SKM-1 (cell line): ENCODE measurements around the gene C10orf120.

Source experiments
- DNase-seq: peaks from one replicate; lab custom pipeline; 2025; ENCODE audit not compliant: unreplicated experiment; lab: John Stamatoyannopoulos, UW

Gene C10orf120

GRCh38 chr10:122662231-122662630 is 37.4 kb downstream of the C10orf120 start:
- DNase-seq, result no peak

GRCh38 chr10:122660696-122661095 is 39.0 kb downstream of the C10orf120 start:
- no peak for DNase-seq

- no peak for DNase-seq
Observed at GRCh38 chr10:122659651-122660050, 40.0 kb downstream of the C10orf120 start.

GRCh38 chr10:122659126-122659525 is 40.5 kb downstream of the C10orf120 start:
- no peak for DNase-seq

GRCh38 chr10:122658356-122659049 is 41.1 kb downstream of the C10orf120 start:
- DNase-seq, result no peak

- no peak for DNase-seq
Observed at GRCh38 chr10:122657729-122658128, 41.9 kb downstream of the C10orf120 start.

GRCh38 chr10:122657255-122657654 is 42.4 kb downstream of the C10orf120 start:
- DNase-seq, result no peak

GRCh38 chr10:122656741-122657140 is 42.9 kb downstream of the C10orf120 start:
- DNase-seq, result no peak

- no peak for DNase-seq
Observed at GRCh38 chr10:122656308-122656705, 43.3 kb downstream of the C10orf120 start.

- no peak for DNase-seq
Observed at GRCh38 chr10:122655524-122656307, 43.9 kb downstream of the C10orf120 start.

- DNase-seq, result no peak
Observed at GRCh38 chr10:122650331-122650730, 49.3 kb downstream of the C10orf120 start.

GRCh38 chr10:122649903-122650302 is 49.7 kb downstream of the C10orf120 start:
- DNase-seq, result no peak

- DNase-seq, result peak; percentile 0
Observed at GRCh38 chr10:122648599-122649428, 50.8 kb downstream of the C10orf120 start.
